HG02678 (cell line): ENCODE results near the gene AAMDC.
"Not testable (repeated sequence)": the region's sequence is repeated elsewhere in the genome, so short reads cannot be mapped to it uniquely, and the experiment has no call there.

Experiments used
- ATAC-seq: cut with Tn5 transposase; IDR thresholded peaks from one replicate; pipeline ENCODE4 v1.9.1; 2021; ENCODE audit warnings: mild to moderate bottlenecking, moderate library complexity; ENCODE audit not compliant: unreplicated experiment

AAMDC gene

DNA sequence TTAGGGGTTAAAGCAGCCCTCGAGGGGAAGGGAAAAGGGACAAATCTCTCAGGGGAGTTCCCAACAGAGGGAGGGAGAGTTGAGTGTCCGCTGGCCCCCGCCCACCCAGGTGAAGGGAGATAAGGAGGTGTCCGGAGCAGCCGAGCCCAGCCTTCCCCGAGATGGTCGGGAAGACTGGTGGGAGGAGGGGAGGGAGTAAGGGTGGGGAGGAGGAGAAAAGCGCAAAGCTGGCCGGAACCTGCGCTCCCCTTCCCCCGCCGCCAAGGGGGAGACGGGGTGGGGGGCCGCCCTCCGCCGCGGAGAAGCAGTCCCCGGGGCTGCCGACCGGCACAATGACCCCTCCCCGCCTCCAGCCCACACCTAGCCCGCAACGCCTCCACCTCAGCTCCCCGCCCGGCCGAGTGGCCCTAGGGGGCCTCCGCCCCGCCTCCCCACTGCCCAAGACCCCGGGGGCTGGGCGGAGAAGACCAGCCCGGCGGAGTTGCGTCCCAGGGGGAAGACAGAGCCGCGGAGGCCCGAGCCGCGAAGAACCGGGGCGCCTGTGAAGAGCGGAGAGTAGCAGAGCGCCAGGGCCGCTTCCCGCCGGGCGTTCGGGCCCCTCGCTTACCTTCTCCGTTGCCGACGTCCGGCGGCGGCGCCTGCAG, 901 bp upstream of the AAMDC start:
- ATAC-seq: peak; percentile 8

DNA sequence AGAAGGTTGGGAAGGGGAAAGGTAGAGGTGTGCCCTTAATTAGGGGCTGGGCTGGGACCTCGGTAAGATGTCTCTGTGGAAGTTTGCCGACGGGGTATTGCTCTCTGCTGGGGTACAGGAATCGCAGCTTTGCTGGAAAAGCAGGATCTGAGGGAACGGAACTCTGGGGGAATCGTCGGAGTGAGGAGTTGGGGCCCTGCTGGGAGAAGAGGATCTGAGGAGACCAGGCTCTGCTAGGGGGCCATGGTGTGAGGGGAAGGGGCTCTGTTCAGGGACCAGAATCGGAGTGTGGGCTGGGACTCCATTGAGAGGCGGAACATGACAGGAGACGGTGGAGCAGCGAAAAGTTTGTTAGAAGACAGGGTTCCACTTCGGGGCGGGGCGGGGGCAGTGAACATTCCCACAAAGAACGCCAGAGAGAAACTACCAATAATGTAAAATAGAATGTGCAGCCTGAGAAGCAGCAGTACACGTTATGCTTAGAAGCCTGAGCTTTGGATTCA, 456 bp downstream of the AAMDC start:
- no peak for ATAC-seq

DNA sequence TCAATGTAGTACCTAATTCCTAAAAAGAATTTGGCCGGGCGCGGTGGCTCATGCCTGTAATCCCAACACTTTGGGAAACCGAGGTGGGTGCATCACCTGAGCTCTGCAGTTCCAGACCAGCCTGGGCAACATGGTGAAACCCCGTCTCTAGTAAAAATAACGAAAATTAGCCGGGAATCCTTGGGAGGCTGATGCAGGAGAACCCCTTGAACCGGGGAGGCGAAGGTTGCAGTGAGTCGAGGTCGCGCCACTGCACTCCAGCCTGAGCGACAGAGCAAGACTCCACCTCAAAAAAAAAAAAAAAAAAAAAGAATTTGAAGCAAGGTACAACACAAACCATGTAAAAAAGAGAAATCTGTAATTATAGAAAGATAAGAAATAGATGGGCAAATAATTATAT, 1.2 kb downstream of the AAMDC start:
- not testable (repeated sequence) for ATAC-seq

DNA sequence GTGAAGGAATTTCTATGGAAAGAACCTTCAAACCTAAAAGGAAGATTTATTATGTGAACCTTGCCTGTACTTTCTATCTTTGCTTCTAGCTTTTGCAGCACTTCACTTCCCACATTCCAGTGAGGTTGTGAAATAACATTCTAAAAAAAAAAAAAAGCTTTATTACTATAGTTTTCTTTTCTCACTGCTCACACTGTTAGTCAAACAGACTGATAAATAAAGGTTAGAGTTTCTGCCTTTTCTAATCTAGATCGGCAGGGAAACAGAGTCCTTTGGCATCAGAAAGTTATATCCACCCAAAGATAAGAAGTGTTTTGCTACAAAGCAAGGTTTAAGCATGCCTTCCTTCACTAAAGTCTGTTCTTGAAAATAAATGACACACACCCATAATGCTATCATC, 2.8 kb downstream of the AAMDC start:
- no peak for ATAC-seq

DNA sequence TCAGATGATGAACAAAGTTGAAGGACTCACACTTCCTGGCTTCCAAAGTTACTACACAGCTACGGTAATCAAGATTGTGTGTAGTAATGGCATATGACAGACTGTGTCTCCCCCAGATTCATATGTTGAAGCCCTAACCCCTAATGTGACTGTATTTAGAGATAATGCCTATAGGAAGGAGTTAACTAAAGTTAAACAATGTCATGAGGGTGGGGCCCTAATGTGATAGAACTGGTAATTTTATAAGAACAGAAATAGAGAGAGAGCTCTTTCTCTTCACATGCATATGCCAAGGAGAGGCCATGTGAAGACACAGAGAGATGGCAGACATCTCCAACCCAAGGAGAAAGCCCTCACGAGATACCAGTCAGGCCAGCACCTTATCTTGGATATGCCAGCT, 8.0 kb downstream of the AAMDC start:
- no peak for ATAC-seq

DNA sequence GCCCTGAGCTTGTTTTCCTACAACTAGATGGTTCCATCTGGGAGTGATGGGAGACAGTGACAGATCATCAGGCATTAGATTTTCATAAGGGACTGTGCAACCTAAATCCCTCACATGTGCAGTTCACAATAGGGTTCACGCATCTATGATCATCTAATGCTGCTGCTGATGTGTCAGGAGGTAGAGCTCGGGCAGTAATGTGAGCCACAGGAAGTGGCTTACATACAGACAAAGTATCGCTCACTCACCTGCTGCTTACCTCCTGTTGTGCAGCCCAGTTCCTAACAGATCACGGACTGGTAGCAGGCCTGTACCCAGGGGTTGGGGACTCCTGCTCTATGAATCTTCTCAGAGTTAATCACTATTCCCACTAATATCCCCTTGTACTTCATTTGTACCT, 12.4 kb downstream of the AAMDC start:
- no peak for ATAC-seq

DNA sequence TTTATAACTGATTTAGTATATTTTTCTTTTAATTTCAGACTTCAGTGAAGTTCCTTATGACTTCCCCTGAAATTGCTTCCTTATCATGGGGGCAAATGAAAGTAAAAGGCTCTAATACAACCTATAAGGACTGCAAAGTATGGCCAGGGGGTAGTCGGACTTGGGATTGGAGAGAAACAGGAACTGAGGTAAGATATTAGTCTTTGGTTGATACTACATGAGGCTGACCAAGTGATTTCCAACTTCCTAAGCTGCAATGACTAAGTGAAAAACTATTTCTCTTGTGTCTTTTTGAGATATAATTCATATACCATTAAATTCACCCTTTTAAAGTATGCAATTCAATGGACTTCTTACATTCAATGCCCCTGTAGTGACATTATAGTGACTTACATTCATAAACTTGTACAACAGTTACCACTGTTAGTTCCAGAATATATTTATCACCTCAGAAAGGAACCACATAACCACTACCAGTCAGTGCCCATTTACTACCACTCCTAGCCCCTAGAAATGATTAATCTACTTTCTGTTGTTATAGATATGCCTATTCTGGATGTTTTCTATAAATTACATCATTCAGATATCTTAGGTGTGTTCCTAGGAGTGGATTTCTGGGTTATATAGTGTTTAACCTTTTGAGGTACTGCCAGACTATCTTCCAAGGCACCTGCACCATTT, 21.6 kb downstream of the AAMDC start:
- no peak for ATAC-seq

DNA sequence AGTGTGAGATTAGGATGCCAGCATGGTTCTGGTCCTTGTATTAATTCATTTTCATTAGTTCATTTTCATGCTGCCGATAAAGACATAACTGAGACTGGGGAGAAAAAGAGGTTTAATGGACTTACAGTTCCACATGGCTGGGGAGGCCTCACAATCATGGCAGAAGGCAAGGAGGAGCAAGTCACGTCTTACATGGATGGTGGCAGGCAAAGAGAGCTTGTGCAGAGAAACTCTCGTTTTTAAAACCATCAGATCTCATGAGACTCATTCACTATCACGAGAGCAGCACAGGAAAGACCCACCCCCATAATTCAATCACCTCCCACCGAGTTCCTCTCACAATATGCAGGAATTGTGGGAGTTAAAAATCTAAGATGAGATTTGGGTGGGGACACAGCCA, 22.8 kb downstream of the AAMDC start:
- ATAC-seq: not testable (repeated sequence)

DNA sequence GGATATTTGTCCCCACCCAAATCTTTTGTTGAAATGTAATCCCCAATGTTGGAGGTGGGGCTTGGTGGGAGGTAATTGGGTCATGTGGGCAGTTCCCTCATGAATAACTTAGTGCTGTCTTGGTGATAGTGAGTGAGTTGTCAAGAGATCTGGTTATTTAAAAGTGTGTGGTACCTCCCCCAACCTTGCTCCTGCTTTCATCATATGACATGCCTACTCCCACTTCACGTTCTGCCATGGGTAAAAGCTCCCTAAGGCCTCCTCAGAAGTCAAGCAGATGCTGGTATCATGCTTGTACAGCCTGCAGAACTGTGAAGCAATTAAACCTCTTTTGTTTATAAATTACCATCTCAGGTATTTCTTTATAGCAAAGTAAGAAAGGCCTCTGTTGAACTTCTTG, 30.6 kb downstream of the AAMDC start:
- no peak for ATAC-seq

DNA sequence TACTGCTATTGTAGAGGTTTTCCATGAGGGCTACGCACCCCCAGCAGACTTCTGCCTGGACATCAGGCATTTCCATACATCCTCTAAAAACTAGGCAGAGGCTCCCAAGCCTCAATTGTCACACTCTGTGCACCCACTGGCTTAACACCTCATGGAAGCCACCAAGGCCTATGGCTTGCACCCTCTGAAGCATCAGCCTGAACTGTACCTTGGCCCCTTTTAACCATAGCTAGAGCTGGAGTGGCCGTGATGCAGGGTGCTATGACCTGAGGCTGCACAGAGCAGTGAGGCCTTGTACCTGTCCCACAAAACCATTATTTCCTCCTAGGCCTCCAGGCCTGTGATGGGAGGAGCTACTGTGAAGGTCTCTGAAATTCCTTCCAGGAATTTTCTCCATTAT, 33.9 kb downstream of the AAMDC start:
- ATAC-seq: no peak

DNA sequence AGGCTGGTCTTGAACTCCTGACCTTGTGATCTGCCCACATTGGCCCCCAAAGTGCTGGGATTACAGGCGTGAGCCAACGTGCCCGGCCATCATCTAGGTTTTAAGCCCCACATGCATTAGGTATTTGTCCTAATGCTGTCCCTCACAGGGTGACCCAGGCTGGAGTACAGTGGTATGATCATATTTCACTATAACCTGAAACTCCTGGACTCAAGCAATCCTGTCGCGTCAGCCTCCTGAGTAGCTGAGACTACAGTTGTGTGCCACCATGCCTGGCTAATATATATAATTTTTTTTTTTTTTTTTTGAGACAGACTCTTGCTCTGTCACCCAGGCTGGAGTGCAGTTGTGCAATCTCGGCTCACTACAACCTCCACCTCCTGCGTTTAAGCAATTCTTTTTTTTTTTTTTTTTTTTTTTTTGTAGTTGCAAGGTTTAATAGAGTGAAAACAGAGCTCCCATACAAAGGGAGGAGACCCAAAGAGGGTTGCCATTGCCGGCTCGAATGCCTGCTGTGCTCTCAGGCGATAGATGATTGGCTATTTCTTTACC, 37.0 kb downstream of the AAMDC start:
- ATAC-seq: not testable (repeated sequence)

DNA sequence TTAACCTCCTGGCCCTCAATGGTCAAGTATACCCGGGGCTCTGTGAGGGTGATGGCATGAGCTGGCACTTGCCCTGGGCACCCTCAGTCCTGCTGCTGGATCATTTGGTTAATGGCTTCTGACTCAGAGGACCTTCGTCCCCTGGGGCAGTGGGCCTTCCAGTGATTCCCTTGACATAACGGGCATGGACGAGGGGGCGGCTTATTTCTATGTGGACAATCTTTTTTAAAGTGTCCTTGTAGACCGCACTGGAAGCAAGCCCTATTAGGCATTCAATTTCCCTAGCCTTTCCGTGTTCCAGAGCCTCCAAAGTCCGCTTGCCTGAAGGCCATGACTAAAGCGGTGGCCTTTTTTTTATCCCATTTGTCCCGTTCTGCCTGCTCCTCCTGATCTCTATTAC, 40.5 kb downstream of the AAMDC start:
- not testable (repeated sequence) for ATAC-seq

DNA sequence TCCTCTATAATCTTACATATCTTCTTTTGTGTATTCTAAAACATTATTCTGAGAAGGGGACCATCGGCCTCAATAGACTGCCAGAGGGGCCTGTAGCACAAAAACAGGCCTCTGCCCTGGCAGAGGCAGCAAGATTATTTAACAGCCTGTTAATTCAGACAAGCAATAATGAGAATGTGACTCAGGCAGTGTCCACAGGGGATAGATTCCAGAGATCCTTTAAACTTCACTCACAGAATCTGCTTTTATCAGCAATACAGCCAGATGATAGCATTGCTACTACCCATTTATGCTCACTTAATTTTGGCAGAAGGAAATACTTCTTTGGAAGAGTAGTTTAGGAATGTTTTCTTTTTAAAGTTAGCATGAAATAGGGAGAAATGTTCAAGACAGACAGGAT, 44.9 kb downstream of the AAMDC start:
- ATAC-seq: no peak

DNA sequence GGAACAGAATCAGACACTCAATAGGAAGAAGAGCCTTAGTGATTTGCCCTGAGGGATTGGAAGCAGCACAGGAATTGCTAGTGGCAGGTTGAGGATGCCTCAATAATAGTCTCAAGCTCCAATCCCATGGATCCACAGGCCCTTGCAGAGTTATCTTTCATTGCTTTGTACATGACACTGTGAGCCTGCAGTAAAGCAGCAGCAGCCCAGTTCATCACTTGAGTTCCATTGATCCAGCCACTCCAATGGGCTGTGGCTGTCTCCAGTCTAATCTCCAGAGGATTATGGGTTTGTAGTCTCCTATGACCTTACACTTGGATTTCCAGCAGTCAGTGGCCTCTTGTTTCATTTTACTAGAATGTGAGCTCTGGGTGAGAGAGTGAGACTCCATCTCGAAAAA, 45.4 kb downstream of the AAMDC start:
- ATAC-seq: no peak

DNA sequence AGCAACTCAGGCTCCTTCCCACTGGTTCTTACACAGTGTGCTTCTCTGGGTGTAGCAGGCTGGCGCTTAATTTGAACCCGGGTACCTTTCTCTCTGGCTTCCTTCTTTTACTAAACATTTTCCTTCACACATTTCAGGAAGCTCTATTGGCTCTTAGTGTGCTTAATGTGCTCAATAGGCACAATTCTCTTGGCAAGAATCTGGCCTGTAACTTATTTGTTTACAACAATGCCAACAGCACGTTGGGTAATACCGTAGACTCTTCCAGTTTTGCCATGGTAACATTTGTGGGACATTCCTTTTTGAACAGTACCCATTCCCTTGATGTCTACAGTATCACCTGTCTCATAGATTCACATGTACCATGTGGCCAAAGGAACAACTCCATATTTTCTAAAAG, 47.8 kb downstream of the AAMDC start:
- no peak for ATAC-seq

DNA sequence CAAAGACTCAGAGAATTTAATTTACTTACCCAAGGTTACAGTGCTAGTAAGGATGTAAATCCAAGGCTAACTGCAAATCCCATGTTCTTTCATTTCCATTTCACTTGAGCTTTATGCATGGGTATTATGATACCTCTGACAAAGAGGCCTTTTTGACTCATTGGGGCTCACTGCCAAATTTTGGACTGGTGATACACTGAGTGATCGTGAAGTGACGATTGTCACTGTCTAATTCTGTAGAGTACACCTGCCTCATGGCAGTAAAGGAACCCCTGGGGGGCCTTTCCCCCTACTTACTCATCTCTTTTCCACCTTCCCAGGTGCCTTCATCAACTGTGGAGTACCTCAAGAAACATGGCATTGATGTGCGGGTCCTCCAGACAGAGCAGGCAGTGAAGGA, 50.9 kb downstream of the AAMDC start:
- ATAC-seq: no peak

DNA sequence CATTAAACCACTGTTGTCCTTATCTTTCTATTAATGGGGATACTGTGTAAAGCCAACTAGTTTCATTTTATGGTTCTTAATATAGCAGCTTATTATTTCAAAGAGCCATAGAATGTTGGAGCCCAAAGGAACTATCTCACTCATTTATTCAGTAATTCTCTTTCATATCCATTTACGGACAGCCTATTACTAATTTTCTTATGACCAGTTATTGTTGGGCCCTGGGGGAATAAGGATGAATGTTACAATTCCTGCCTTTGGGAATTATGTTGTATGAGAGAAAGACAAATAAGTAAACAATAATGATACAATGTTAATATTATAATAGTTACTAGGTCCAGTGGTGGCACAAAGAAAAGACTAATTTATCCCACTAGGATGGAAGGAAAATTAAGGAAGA, 52.4 kb downstream of the AAMDC start:
- ATAC-seq: no peak

DNA sequence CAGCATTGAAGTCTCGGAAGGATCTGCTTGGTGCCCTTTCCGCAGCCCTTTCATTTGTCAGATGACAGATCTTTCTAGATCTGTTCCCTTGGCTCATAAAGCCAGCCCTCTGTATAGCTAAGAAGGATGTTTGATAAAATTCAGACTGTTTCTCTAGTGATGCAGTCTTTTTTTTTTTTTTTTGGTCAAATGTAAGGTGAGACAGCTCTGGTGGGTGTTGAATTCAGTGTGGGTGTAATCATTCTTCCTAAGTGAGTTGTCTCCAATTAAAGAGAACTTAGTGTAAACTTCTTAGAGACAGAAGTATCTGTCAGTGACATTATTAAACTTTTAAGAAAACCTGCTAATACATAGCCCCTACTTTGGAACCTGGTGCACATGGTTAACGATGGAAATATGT, 53.3 kb downstream of the AAMDC start:
- no peak for ATAC-seq

DNA sequence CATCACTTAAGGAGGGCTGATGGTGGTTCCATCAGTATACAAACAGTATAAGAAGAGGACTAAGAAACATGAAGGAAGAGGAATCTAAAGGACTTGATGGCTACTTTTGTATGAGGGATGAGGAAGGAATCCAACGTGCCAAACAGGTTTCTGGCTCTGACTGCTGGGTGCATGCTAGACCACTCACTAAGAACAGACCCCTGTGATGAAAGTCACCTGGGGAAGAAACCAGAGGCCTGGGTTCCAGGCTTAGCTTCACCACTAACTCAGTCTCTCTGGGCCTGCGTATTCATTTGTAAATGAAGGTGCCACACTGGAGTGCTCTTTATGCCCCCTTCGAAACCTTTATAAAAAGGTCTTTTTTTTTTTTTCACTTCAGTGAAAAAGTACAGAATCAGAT, 55.1 kb downstream of the AAMDC start:
- no peak for ATAC-seq

DNA sequence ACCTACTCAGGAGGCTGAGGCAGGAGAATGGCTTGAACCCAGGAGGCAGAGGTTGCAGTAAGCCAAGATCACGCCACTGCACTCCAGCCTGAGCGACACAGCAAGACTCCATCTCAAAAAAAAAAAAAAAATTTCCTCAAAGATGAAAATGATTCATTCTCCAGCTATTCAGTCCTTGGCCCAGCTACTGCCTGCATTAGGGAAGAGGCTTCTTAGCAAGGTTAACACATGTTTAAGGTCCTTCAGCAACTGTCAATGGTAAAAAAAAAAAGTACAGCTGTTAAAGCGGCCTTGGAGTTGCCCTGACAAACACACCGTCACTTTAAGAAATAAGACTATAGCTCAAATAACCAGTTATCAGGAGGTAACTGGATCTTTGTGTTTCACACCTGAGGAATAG, 57.3 kb downstream of the AAMDC start:
- not testable (repeated sequence) for ATAC-seq

DNA sequence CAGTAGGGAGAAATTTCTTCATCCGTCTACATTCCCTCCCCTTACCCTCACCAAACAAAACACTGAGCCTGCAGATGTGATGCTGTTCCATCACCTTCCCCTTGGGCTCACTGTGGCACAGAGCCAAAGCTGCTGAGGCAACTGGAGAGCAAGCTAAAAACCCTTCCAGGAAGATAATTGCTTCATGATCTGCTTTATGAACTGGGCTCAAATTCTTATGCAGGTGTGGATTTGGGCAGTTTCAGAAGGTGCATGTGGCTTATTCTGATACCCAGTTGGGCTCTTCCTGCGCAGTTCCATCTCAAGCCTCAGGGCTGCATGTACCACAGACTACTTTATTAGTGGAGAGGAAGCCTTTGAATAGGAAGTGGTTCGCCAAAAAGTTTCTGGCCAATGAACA, 58.3 kb downstream of the AAMDC start:
- ATAC-seq: peak; percentile 83

DNA sequence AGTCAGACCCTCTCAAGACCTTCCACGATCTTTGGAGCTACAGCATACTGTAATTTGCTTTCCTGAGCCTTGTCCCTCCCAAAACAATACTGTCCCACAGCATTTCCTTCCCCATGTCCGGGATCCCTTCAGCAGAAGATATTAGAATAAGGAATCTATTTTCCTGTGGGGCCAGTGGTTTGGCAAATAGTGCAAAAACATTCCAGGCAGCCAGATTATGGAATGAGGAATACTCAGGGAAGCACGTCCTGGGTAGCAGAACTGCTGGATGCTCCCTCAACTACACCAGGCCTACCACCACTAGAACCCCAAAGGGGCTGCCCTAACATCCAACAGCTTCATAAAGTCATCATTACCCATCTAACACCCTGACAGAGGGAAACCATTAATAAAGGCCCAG, 61.5 kb downstream of the AAMDC start:
- no peak for ATAC-seq
